Fibroblast of skin of left biceps (primary cell): ENCODE results near the gene CRABP2.

Experiments
- DNase-seq, 2 experiments: peaks; one replicate each; pipeline ENCODE4 v3.0.0-alpha.2; 2013; ENCODE audit warnings: low read depth in 2 of 2

Gene CRABP2

GRCh38 chr1:156709031-156709430 is 3.6 kb upstream of the CRABP2 start:
- DNase-seq: no peak

DNA sequence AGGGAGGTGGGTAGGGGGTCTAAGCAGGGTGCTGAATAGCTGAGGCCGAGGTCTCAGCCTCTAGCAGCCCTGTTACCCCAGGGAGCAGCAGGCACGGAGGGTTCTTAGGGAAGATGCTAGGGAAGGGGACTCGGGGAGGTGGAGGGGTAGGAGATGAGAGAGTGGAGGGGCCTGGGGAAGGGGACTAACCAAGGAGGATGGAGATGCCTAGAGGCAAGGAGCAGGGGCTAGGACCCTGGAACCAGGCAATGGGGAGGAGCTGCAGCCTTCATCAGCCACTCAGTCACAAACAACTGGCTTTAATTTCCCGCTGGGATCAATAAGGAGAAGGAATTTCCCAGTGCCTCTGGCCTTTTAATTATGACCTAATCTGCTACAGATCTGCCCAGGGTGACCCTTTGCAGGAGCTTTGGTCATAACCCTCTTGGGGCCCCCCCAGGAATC is 2.9 kb upstream of the CRABP2 start:
- DNase-seq: no peak

GRCh38 chr1:156707417-156708217 is 2.2 kb upstream of the CRABP2 start:
- DNase-seq: no peak

- DNase-seq: no peak
Measured at GRCh38 chr1:156706657-156707416, 1.5 kb upstream of the CRABP2 start.

DNA sequence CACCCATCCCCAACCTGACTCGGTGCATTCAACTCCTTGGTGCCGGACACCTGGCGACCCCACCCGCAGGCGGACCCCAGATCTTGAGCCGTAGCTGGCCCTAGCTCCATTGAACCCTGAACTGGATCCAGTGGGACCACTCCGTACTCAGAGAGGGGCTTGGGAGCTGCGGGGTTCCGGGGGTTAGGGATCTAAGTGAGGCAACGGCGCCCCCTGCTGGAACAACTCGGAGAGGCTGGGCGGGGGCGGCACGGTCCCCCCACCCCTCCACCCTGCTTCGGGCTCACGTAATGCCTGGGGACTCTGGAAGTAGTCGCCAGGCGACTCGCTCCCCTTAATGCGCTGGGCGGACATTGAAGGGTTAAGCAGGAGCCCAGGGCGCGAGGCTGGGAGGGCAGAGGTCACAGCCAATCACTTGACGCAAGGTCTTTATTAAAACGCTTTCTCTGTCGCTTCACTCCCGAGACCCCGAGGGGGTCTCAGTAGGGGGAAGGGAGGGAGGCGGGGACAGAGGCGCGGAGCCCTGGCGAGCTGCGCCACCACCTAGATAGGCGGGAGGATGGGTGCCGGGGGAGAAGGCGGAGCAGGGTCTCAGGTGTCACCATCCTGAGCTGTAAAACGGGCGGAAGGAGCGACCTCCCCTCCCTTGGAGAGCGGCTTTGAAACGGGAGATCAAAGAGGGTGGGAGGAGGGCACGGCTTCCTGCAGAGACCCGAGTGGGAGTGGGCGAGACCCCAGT is 704 bp upstream of the CRABP2 start:
- DNase-seq: no peak

- no peak for DNase-seq
Measured at GRCh38 chr1:156704930-156705320, 458 bp downstream of the CRABP2 start.

DNA sequence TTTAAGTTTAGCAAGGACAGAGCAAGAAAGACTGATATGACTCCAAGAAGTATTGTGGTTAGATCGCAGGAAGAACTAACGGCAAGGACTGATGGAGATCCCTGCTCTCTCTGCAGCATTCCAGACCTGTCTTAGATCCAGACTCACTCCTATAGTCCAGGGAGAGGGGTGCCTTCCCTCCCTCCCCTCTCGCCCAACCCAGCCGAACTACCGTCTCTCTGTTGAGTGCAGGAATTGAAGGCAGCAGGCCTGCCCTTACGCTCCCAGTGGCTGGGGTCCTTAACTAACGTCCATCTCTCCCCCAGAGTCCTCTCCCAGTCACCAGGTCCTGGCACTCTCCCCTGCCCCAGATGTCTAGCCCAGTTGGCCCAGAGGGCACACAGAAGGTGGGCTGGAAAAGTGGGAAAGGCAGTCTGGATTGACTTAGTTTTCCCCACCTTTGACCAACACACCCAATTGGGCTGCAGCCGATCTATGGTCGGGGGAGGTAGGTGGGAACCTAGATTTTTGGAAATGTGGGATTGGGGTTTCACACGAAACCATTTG is 1.1 kb downstream of the CRABP2 start:
- no peak for DNase-seq

- DNase-seq: no peak
Measured at GRCh38 chr1:156703741-156704140, 1.6 kb downstream of the CRABP2 start.

DNA sequence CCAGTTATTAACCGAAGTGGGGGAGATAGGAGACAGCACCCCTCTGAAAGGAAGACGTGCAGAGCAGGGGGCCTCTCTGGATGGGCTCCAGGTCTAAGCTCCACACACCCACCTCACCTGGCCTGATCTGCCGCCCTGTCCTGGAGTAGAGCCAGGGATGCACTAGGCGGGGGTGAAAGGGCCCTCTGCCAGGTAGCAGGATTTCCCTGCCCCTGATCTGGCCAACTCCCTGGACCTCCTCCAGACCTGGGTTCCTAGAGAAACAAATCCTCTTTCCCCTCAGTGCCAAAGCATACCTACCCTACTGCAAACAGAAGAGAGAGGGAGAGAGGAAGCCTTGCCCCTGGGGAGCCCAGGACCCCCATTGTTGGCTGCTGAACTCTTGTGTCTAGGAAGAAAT is 2.0 kb downstream of the CRABP2 start:
- no peak for DNase-seq

GRCh38 chr1:156700736-156701531 is 4.4 kb downstream of the CRABP2 start:
- DNase-seq: no peak

GRCh38 chr1:156698995-156699394 is 6.4 kb downstream of the CRABP2 start:
- no peak for DNase-seq

DNA sequence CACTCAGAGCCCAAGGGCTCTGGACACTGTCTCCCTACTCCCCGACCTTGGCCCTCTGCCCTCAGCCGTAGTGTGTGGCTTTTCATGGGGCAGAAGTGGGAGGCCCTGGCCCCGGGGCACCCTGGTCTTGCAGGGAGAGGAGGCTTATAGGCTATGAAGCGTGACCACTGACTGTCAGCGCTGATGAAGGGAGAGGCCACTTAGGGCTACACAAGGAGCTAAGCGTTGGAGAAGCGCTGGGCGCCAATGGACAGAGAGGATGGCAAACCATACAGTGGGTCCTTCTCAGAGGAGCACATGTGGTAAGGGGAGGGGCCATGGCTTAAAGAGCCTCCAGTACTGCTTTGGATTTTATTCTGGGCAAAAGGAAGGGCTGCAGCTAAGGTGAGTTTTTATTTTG is 7.9 kb downstream of the CRABP2 start:
- DNase-seq: no peak

GRCh38 chr1:156696755-156697154 is 8.6 kb downstream of the CRABP2 start:
- no peak for DNase-seq

DNA sequence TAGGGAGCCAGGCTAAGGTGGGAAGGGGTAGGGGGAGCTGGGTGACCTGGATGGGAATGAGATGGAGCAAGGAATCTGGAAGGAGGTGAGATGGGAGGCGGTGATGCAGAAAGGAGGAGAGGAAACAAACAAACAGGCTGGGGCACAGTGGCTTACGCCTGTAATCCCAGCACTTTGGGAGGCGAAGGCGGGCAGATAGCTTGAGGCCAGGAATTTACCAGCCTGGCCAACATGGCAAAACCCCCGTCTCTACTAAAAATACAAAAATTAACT is 10.8 kb downstream of the CRABP2 start:
- DNase-seq: no peak

DNA sequence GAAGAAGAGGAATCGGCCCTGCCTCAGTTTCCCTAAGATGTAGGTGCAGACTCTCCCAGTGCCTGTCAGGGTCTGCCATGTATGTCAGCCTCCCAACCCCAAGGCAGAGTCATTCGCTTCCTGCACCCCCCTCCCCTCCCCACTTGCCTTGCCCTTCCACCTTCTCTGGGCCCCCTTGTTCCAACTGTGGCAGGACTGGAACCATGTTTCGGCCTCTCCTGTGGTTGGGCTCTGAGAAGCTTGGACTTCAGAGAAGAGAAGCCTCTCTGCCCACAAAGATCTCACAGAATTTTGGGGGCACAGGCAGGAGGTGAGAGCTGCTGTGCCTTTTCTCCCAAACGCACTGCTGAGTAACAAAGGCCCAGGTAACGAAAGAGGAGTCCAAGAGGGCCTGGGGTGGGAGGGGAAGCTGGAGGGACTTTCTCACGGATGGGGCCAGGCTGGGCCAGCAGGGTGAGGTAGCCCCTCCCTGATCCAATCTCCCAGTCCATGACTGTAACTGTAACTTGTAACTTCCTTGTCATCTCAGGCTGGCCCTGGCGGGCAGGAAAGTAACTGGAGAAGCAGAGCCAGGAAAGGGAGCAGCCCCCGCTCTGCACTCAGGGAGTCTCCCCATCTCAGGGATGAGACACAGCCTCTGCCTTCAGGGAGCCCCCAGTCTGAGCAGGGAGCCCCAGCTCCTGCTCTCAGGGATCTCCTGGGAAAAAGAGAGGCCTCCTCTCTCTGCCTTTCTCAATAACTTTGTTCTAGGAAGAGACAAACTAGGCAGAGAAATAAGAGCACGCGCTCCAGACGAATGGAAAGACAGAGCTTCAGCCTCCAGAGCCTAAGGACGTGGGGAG is 11.3 kb downstream of the CRABP2 start:
- no peak for DNase-seq

GRCh38 chr1:156692925-156693847 is 12.2 kb downstream of the CRABP2 start:
- no peak for DNase-seq

GRCh38 chr1:156692441-156692924 is 12.9 kb downstream of the CRABP2 start:
- no peak for DNase-seq

DNA sequence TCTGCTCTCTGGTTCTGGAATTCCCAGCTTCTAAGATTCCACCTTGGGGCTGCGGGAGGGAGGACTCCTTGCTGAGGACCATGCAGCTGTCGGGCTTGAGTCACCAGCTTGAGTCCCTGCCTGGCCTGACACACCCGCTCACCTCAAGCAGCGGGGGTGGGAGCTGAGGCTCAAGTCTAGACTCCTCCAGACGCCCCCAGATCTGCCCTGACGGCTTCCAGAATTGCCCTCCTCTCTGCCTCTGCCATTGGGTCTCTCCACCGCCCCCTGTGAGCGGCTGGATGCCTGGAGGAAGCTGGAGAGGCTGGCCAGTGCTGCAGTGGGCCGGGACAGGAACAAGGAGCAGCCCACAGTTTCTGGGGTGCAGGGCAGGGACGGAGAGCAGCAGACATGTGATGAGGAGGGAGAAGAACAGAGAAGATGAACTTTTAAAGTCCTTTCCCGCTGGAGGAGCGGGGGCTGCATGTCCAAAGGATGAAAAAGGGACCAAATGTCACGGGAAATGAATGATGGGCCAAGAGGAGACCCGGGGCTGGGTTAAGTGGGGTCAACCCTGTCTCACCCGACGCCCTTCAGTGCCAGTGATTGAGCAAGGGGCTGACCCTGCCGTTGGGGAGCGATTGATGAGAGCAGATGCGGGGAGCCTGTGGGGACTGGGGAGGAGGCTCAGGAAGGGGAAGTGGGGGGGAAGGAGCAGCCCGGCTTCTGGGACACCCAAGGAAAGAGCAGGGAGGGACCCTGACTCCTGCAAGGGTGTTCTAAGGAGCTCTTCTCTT is 13.5 kb downstream of the CRABP2 start:
- no peak for DNase-seq

- DNase-seq: no peak
Measured at GRCh38 chr1:156691191-156691590, 14.2 kb downstream of the CRABP2 start.
